CD8-positive, alpha-beta memory T cell (primary cell): Measurements from ENCODE around the gene RPL36A. TPM values are rescaled to one million over a fixed set of nuclear protein-coding genes. Genes with fewer than 3 reads are reported as not detected.

ENCODE experiments used
- CTCF ChIA-PET: fragments of 350-600 bp; sonication (Branson Sonifier 250); formaldehyde crosslinking; loops from one replicate; lab custom pipeline; 2021; ENCODE audit warnings: antibody characterized with exemption; lab: Charles Lee
- POLR2A ChIA-PET: fragments of 350-600 bp; sonication (Branson Sonifier 250); formaldehyde crosslinking; loops from one replicate; lab custom pipeline; 2021; ENCODE audit warnings: antibody characterized with exemption; lab: Charles Lee
- DNase-seq, 5 donors: peaks; one replicate each; pipeline versions ENCODE4 v3.0.0 to v3.0.0-alpha.2; 2020 to 2022; ENCODE audit warnings: mixed read lengths in 1 of 5
- H3K27ac ChIP-seq: one replicate; pipeline ENCODE4 v1.7.0; 2013; ENCODE audit warnings: low read depth, mild to moderate bottlenecking, low read length, moderate library complexity
- H3K27me3 ChIP-seq: 2 replicates; pipeline ENCODE4 v1.7.0; 2013; ENCODE audit warnings: low read length, mild to moderate bottlenecking; ENCODE audit not compliant: insufficient read depth, poor library complexity, severe bottlenecking
- H3K36me3 ChIP-seq: 2 replicates; pipeline ENCODE4 v1.7.0; 2013; ENCODE audit warnings: mild to moderate bottlenecking, low read length, moderate library complexity; ENCODE audit not compliant: insufficient read depth
- H3K4me1 ChIP-seq: 2 replicates; pipeline ENCODE4 v1.7.0; 2013; ENCODE audit warnings: mild to moderate bottlenecking, low read length, moderate library complexity; ENCODE audit not compliant: insufficient read depth
- H3K4me3 ChIP-seq: 2 replicates; pipeline ENCODE4 v1.7.0; 2013; ENCODE audit warnings: mild to moderate bottlenecking, low read length
- H3K9me3 ChIP-seq: 2 replicates; pipeline ENCODE4 v1.7.0; 2013; ENCODE audit warnings: mild to moderate bottlenecking, low read length
- H3K27ac Mint-ChIP-seq, 8 donors: one replicate each; pipeline ENCODE4 v1.8.0; 2020 to 2021; ENCODE audit warnings: mixed read lengths in 8 of 8, mild to moderate bottlenecking in 6 of 8, inconsistent platforms in 3 of 8, moderate library complexity in 3 of 8
- H3K27me3 Mint-ChIP-seq, 2 donors: one replicate each; pipeline ENCODE4 v1.8.0; 2020 to 2021; ENCODE audit warnings: mixed read lengths in 2 of 2, mild to moderate bottlenecking in 1 of 2, moderate library complexity in 1 of 2
- H3K36me3 Mint-ChIP-seq, 3 donors: one replicate each; pipeline ENCODE4 v1.8.0; 2020 to 2021; ENCODE audit warnings: mixed read lengths in 3 of 3, inconsistent platforms in 1 of 3, mild to moderate bottlenecking in 1 of 3
- H3K4me1 Mint-ChIP-seq, 3 donors: one replicate each; pipeline ENCODE4 v1.8.0; 2020 to 2021; ENCODE audit warnings: mixed read lengths in 3 of 3, inconsistent platforms in 1 of 3, mild to moderate bottlenecking in 1 of 3
- H3K4me3 Mint-ChIP-seq, 7 donors: one replicate each; pipeline ENCODE4 v1.8.0; 2020 to 2021; ENCODE audit warnings: mixed read lengths in 7 of 7, mild to moderate bottlenecking in 6 of 7, moderate library complexity in 4 of 7, inconsistent platforms in 2 of 7
- H3K9me3 Mint-ChIP-seq, 5 donors: one replicate each; pipeline ENCODE4 v1.8.0; 2020 to 2022; ENCODE audit warnings: mixed read lengths in 5 of 5, mild to moderate bottlenecking in 3 of 5, moderate library complexity in 2 of 5, inconsistent platforms in 1 of 5
- polyA plus RNA-seq: library from polyadenylated mRNA; unstranded; fragments of 300-500 nt; fragmentation: Illumina TruSeq; gene quantifications from one replicate; pipeline ENCODE4 v1.2.3, GENCODE V29; 2021
- total RNA-seq, 2 experiments: library from RNA; stranded (reverse); gene quantifications; one replicate each; pipeline ENCODE4 v1.2.3, GENCODE V29; 2021

Gene RPL36A
- total and polyA plus RNA-seq, 3 experiments from 2014 or later: 332 to 2,098 (median 416) TPM

- H3K36me3 ChIP-seq: peaks cover 6% of the 10 kb centered on the region
- DNase-seq: no peak
- Mint-ChIP-seq H3K27ac (peak overlapping the region; percentile 65 to 99 (median 99)), H3K27me3 (peaks cover 0 to 10% of the 10 kb centered on the region in 2 donors), H3K4me3 (peak overlapping the region; percentile 90 to 99 (median 93)), H3K9me3 (peaks cover 0 to 1% (median 0%) of the 10 kb centered on the region in 5 donors), H3K4me1 (peaks cover 33 to 64% (median 55%) of the 10 kb centered on the region in 3 donors), H3K36me3 (peaks cover 0 to 30% (median 4%) of the 10 kb centered on the region in 3 donors)
- CTCF ChIA-PET: no interaction called here
- peak overlapping the region; percentile 95 for H3K27ac ChIP-seq
- H3K27me3 ChIP-seq: no peaks in the 10 kb centered on the region
- H3K4me1 ChIP-seq: peaks cover 21% of the 10 kb centered on the region
- POLR2A ChIA-PET: no interaction called here
- no peaks in the 10 kb centered on the region for H3K9me3 ChIP-seq
- H3K4me3 ChIP-seq: peak overlapping the region; percentile 95
Observed at GRCh38 chrX:101409043-101409442, 18.2 kb downstream of the RPL36A start.

- no peaks in the 10 kb centered on the region for H3K27me3 ChIP-seq
- Mint-ChIP-seq H3K36me3 (peaks cover 0 to 31% (median 3%) of the 10 kb centered on the region in 3 donors), H3K4me1 (peaks cover 36 to 69% (median 60%) of the 10 kb centered on the region in 3 donors), H3K27ac (peak overlapping the region; percentile 47 to 93 (median 83)), H3K9me3 (no peaks in the 10 kb centered on the region), H3K4me3 (peak overlapping the region; percentile 37 to 92 (median 59)), H3K27me3 (peaks cover 0 to 10% of the 10 kb centered on the region in 2 donors)
- no peak overlapping the region for H3K4me3 ChIP-seq
- H3K9me3 ChIP-seq: no peaks in the 10 kb centered on the region
- ChIA-PET POLR2A (no interaction called here), CTCF (no interaction called here)
- H3K27ac ChIP-seq: no peak overlapping the region
- peak in 1 of 5 donors; percentile 31 for DNase-seq
- peaks cover 6% of the 10 kb centered on the region for H3K36me3 ChIP-seq
- H3K4me1 ChIP-seq: peaks cover 26% of the 10 kb centered on the region
Observed at GRCh38 chrX:101410461-101410860, 19.6 kb downstream of the RPL36A start.

DNA sequence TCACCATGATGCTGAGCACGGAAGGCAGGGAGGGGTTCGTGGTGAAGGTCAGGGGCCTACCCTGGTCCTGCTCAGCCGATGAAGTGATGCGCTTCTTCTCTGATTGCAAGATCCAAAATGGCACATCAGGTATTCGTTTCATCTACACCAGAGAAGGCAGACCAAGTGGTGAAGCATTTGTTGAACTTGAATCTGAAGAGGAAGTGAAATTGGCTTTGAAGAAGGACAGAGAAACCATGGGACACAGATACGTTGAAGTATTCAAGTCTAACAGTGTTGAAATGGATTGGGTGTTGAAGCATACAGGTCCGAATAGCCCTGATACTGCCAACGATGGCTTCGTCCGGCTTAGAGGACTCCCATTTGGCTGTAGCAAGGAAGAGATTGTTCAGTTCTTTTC lies 21.2 kb downstream of the RPL36A start:
- peaks cover 0 to 31% (median 3%) of the 10 kb centered on the region in 3 donors for H3K36me3 Mint-ChIP-seq
- ChIA-PET CTCF (no interaction called here), POLR2A (no interaction called here)
- peak overlapping the region in 3 of 8 donors; percentile 11 to 44 (median 22) for H3K27ac Mint-ChIP-seq
- H3K4me3 ChIP-seq: no peak overlapping the region
- no peak overlapping the region for H3K27ac ChIP-seq
- H3K4me1 ChIP-seq: peaks cover 24% of the 10 kb centered on the region
- peaks cover 0 to 9% of the 10 kb centered on the region in 2 donors for H3K27me3 Mint-ChIP-seq
- peak overlapping the region in 1 of 7 donors; percentile 61 for H3K4me3 Mint-ChIP-seq
- H3K9me3 Mint-ChIP-seq: no peaks in the 10 kb centered on the region
- H3K36me3 ChIP-seq: peaks cover 6% of the 10 kb centered on the region
- DNase-seq: no peak
- H3K4me1 Mint-ChIP-seq: peaks cover 37 to 64% (median 64%) of the 10 kb centered on the region in 3 donors
- no peaks in the 10 kb centered on the region for H3K27me3 ChIP-seq
- no peaks in the 10 kb centered on the region for H3K9me3 ChIP-seq

DNA sequence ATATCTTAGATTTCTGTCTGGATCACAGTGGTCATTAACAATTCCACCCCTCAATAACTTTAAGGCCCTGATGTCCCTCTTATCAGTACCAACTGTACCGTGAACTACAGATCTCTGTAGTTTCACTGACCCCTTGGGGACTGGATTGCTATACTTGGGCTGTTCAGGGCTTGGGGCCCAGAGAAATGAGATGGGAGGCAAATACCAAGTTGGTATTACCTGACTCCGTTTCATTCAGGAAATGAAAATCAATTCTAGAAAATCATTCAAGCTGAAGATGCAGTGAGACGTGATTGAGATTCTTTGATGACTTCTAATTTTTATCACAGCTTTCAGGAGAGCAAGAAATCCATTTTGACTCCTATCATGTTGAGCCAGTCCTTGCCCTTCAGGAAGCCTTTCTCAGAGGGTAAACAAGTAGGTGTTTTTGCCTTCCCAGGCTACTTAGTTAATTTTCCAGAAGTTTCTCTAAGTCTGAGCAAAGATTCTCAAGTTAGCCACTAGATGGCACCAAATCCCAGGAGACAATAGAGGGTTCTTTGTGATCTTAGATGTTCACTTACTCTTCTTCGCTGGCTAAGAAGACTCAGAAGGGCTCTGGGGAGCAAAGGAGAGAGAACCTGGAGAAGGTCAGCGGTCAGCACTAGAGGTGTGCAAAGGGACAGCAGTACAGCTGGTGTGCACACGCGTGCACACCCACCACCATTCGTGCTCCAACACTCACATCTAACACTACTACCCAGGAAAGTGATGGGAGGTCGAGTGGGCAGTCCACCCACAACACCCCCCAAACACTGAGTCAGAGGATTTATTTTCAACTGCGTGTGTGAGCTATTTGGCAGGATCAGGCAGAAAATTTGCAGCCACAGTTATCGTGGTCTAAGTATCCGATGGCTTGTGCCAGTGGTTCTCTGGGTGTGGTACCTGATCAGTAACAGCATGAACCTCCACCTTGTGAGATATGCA lies 24.7 kb downstream of the RPL36A start:
- H3K36me3 ChIP-seq: peaks cover 6% of the 10 kb centered on the region
- peaks cover 0 to 4% of the 10 kb centered on the region in 2 donors for H3K27me3 Mint-ChIP-seq
- H3K27ac ChIP-seq: peak overlapping the region; percentile 9
- H3K27me3 ChIP-seq: no peaks in the 10 kb centered on the region
- CTCF ChIA-PET: interaction anchor here (0.7 to 4.6 kb wide), 4 partner anchors 11 to 178 kb away, joined by 3 to 25 read pairs (median 4); partner anchors contain the start of gene RPL36A
- H3K4me3 Mint-ChIP-seq: peak overlapping the region in 5 of 7 donors; percentile 55 to 89 (median 70)
- H3K9me3 ChIP-seq: no peaks in the 10 kb centered on the region
- no peak overlapping the region for H3K4me3 ChIP-seq
- POLR2A ChIA-PET: no interaction called here
- peaks cover 0 to 32% (median 3%) of the 10 kb centered on the region in 3 donors for H3K36me3 Mint-ChIP-seq
- H3K4me1 Mint-ChIP-seq: peaks cover 39 to 72% (median 51%) of the 10 kb centered on the region in 3 donors
- H3K27ac Mint-ChIP-seq: peak overlapping the region; percentile 70 to 91 (median 86)
- peaks cover 0 to under 1% (median 0%) of the 10 kb centered on the region in 5 donors for H3K9me3 Mint-ChIP-seq
- DNase-seq: peak in 3 of 5 donors; percentile 49 to 61 (median 58)
- peaks cover 9% of the 10 kb centered on the region for H3K4me1 ChIP-seq

DNA sequence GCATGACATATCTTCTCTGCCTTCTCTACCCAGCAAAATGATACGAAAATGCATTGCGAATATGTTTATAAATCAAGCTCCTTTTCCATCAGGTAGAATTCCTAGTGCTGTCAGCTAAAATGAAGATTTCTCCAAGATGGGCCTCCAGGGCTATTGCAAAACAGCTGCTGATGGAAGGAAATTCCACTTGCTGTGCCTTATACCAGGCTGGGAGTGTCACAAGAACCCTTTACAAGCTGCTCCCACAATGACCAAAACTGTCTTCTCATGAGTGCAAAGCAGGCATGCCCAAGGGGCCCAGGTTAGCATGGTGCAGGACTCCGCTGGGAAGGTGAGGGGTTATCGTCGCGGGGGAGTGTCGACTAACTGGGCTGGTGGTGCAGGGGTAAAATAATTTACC lies 25.9 kb downstream of the RPL36A start:
- Mint-ChIP-seq H3K4me3 (peak overlapping the region in 6 of 7 donors; percentile 27 to 93 (median 86)), H3K27ac (peak overlapping the region in 4 of 8 donors; percentile 37 to 97 (median 82)), H3K36me3 (peaks cover 0 to 27% (median 3%) of the 10 kb centered on the region in 3 donors), H3K4me1 (peaks cover 35 to 66% (median 44%) of the 10 kb centered on the region in 3 donors), H3K27me3 (peaks cover 0 to 4% of the 10 kb centered on the region in 2 donors), H3K9me3 (peaks cover 0 to 1% (median 0%) of the 10 kb centered on the region in 5 donors)
- Histone ChIP-seq H3K9me3 (no peaks in the 10 kb centered on the region), H3K4me3 (no peak overlapping the region), H3K4me1 (peaks cover 9% of the 10 kb centered on the region), H3K27ac (no peak overlapping the region), H3K36me3 (peaks cover 6% of the 10 kb centered on the region), H3K27me3 (no peaks in the 10 kb centered on the region)
- POLR2A ChIA-PET: interaction anchor here (1.1 kb wide), 1 partner anchor 515 kb away, joined by 6 read pairs; the partner anchor contains the start of gene ZMAT1
- CTCF ChIA-PET: interaction anchor here (1.8 to 4.6 kb wide), 2 partner anchors 25 to 382 kb away, joined by 4 to 25 read pairs; partner anchors contain the start of gene RPL36A
- DNase-seq: no peak

DNA sequence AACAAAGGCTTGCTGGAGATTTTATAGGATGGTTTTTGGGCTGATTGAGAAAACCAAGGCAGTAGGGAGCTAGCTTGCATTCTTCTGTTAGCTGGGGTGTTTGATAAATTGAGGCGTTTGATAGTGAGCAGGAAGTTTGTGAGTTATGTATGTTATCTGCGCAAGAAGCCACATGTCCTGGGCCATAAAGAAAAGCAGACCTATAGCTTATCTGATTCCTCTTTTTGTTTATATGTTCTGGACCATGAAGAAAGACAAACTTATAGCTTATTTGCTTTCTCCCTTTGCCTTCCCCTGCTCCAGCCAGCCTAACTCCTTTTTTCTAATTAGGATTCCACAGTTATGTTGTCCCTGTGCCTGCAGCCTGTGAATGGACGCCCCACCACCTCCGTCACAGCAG lies 26.4 kb downstream of the RPL36A start:
- Mint-ChIP-seq H3K27ac (peak overlapping the region; percentile 37 to 99 (median 92)), H3K27me3 (peaks cover 0 to 4% of the 10 kb centered on the region in 2 donors), H3K4me3 (peak overlapping the region; percentile 79 to 93 (median 89)), H3K4me1 (peaks cover 35 to 61% (median 39%) of the 10 kb centered on the region in 3 donors), H3K9me3 (peaks cover 0 to 1% (median 0%) of the 10 kb centered on the region in 5 donors), H3K36me3 (peaks cover 0 to 22% (median 3%) of the 10 kb centered on the region in 3 donors)
- Histone ChIP-seq H3K4me1 (peaks cover 9% of the 10 kb centered on the region), H3K27ac (no peak overlapping the region), H3K27me3 (no peaks in the 10 kb centered on the region), H3K4me3 (no peak overlapping the region), H3K36me3 (peaks cover 3% of the 10 kb centered on the region), H3K9me3 (no peaks in the 10 kb centered on the region)
- POLR2A ChIA-PET: interaction anchor here (1.1 to 2.1 kb wide), 2 partner anchors 26 to 514 kb away, joined by 6 read pairs; partner anchors contain the start of genes RPL36A and ZMAT1
- CTCF ChIA-PET: interaction anchor here (1.8 to 4.6 kb wide), 2 partner anchors 26 to 382 kb away, joined by 4 to 25 read pairs; partner anchors contain the start of gene RPL36A
- no peak for DNase-seq

DNA sequence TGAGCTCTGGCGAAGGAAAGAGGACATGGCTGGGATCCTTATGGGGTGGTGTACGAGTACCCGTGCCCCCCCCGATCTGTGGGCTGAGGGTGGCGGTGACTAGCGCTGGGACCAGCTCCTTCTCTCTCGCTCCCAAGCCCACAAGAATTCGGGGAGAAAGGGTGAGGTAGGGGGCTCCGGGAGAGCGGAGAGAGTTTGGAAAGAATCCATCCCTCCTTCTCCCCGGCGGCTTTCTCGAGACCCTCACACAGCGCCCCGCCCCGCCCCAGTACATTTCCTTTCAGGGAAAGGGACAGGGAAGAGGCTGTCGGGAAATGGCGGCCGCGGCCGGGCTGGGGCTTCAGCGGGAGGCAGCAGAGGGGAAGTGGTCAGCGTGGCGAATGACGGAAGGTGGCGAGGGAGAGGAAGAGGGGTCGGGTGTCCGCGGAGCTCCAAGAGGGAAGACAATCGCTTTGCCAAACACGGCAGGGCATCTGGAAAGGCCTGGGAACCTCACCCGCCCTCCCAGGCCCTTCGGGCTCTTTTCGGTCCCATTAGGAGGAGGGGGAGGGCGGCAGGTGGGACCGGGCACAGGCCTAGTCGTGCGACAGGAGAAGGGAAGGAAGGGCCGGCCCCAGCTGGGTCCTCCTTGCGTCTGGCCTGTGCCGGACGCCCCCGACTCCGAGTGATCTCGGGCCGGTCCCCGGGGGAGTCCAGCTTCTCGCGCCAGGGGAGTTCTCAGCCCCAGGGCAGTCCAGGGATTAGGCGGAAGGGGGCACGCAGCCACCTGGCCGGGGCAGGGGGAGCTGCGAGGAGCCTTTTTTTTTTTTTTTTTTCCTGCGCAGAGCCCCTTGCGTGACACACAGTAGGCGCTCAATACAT lies 27.4 kb downstream of the RPL36A start:
- peak overlapping the region; percentile 54 for H3K4me3 ChIP-seq
- H3K9me3 ChIP-seq: no peaks in the 10 kb centered on the region
- H3K4me1 ChIP-seq: peaks cover 9% of the 10 kb centered on the region
- Mint-ChIP-seq H3K4me3 (peak overlapping the region; percentile 79 to 95 (median 90)), H3K9me3 (peaks cover 0 to 1% (median 0%) of the 10 kb centered on the region in 5 donors), H3K27ac (peak overlapping the region; percentile 87 to 99 (median 92)), H3K4me1 (peaks cover 28 to 51% (median 29%) of the 10 kb centered on the region in 3 donors), H3K36me3 (peaks cover 0 to 15% (median 0%) of the 10 kb centered on the region in 3 donors), H3K27me3 (peaks cover 0 to 3% of the 10 kb centered on the region in 2 donors)
- no peaks in the 10 kb centered on the region for H3K36me3 ChIP-seq
- no peaks in the 10 kb centered on the region for H3K27me3 ChIP-seq
- peak overlapping the region; percentile 47 for H3K27ac ChIP-seq
- CTCF ChIA-PET: interaction anchor here (0.7 to 4.6 kb wide), 3 partner anchors 27 to 514 kb away, joined by 3 to 25 read pairs (median 4); partner anchors contain the start of genes RPL36A and ZMAT1
- POLR2A ChIA-PET: interaction anchor here (0.7 to 2.1 kb wide), 4 partner anchors 27 to 513 kb away, joined by 3 to 6 read pairs (median 5); partner anchors contain the start of genes RPL36A, TIMM8A and ZMAT1
- peak; percentile 11 to 61 (median 29) for DNase-seq
